ENCODE data around the gene GALNS.
"Not testable (repeated sequence)": the region's sequence is repeated elsewhere in the genome, so short reads cannot be mapped to it uniquely, and the experiment has no call there.

Gene GALNS

DNA sequence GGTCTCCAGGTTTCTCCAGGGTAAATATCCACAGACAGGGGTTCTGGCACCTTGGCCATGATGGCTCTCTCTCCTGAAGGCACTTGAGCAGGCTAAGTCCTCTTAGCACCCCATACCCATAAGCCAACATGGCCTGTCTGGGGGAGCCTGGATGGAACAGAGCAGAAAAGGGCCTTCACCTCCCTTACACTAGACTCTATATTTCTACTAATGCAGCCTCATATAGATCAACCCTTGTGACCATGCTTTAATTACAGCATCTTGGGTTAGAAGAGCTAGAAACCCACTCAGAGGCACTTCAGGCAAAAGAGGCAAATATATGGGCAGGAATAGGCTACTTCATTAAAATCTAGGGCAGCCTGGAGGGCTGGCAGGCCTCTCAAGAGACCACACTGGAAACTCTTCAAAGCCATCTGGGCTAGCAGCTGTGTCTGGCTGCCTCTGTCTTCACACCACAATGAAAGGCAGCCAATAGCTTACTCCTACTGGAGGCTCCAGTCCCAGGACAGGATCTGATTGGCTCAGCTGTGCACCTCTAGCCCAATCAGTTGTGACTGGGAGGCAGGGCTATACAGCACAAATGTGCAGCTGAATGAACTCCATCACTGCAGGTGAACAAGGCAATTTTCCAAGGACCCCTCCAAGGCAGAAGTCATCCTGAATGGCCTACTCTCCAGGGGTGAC is 57.8 kb downstream of the GALNS start:
- no peaks in the 10 kb centered on the region for H3K27me3 ChIP-seq (ENCODE audit: control insufficient read depth, insufficient read depth, low read length)
- no peak overlapping the region for H3K27ac ChIP-seq (ENCODE audit: low read depth, low read length)
- H3K9ac ChIP-seq (ENCODE audit: low read length): no peak overlapping the region
- H3K4me3 ChIP-seq (ENCODE audit: low read depth, low read length): no peak overlapping the region
- H3K4me1 ChIP-seq (ENCODE audit: control insufficient read depth, insufficient read depth, low read length): no peaks in the 10 kb centered on the region
- no peaks in the 10 kb centered on the region for H3K9me3 ChIP-seq (ENCODE audit: control insufficient read depth, insufficient read depth, low read depth, low read length)
- H3K36me3 ChIP-seq (ENCODE audit: control insufficient read depth, insufficient read depth, low read length): no peaks in the 10 kb centered on the region

DNA sequence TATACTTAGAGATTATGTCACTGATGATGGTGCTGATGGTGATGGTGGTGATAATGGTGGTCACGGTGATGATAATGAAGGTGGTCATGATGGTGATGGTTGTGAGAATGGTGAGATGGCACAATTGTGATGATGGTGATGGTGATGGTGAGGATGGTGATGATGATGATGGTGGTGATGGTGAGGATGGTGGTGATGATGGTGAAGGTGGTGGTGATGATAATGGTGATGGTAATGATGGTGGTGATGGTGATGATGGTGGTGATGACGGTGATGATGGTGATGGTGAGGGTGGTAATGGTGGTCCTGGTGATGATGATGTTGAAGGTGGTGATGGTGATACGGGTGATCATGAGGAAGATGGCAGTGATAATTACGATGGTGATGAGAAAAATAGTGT is 58.7 kb downstream of the GALNS start:
- Histone ChIP-seq H3K27me3 (ENCODE audit: control insufficient read depth, insufficient read depth, low read length) (peaks cover 4% of the 10 kb centered on the region; the same call in 1 of the 2 replicates), H3K27ac (ENCODE audit: low read depth, low read length) (no peak overlapping the region), H3K4me3 (ENCODE audit: low read depth, low read length) (no peak overlapping the region), H3K36me3 (ENCODE audit: control insufficient read depth, insufficient read depth, low read length) (no peaks in the 10 kb centered on the region), H3K9me3 (ENCODE audit: control insufficient read depth, insufficient read depth, low read depth, low read length) (no peaks in the 10 kb centered on the region), H3K9ac (ENCODE audit: low read length) (no peak overlapping the region), H3K4me1 (ENCODE audit: control insufficient read depth, insufficient read depth, low read length) (no peaks in the 10 kb centered on the region; the same call in 1 of the 2 replicates)

DNA sequence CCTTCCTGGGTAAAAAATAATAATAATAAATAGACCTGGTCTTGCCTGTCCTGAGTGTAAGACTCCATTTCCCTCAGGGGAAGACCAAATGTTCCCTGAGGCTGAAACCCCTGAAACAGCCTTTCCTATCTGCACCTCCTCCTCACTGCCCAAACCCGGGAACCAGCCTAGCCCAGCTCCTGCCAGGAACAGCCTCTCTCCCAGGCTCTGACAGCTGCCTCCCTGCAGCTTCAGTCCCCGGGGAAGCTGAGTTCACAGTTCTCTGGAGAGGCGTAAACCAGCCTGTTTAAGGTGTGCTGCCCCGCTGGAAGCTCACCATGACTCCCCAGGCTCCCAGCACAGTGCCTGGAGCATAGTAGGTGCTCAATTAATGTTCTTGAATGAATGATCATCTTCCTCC is 60.5 kb downstream of the GALNS start:
- no peaks in the 10 kb centered on the region for H3K36me3 ChIP-seq (ENCODE audit: control insufficient read depth, insufficient read depth, low read length)
- no peak overlapping the region for H3K9ac ChIP-seq (ENCODE audit: low read length)
- H3K27ac ChIP-seq (ENCODE audit: low read depth, low read length): no peak overlapping the region
- peaks cover 19% of the 10 kb centered on the region; the same call in 1 of the 2 replicates for H3K27me3 ChIP-seq (ENCODE audit: control insufficient read depth, insufficient read depth, low read length)
- peaks cover 15% of the 10 kb centered on the region for H3K4me1 ChIP-seq (ENCODE audit: control insufficient read depth, insufficient read depth, low read length)
- no peaks in the 10 kb centered on the region for H3K9me3 ChIP-seq (ENCODE audit: control insufficient read depth, insufficient read depth, low read depth, low read length)
- no peak overlapping the region for H3K4me3 ChIP-seq (ENCODE audit: low read depth, low read length)

DNA sequence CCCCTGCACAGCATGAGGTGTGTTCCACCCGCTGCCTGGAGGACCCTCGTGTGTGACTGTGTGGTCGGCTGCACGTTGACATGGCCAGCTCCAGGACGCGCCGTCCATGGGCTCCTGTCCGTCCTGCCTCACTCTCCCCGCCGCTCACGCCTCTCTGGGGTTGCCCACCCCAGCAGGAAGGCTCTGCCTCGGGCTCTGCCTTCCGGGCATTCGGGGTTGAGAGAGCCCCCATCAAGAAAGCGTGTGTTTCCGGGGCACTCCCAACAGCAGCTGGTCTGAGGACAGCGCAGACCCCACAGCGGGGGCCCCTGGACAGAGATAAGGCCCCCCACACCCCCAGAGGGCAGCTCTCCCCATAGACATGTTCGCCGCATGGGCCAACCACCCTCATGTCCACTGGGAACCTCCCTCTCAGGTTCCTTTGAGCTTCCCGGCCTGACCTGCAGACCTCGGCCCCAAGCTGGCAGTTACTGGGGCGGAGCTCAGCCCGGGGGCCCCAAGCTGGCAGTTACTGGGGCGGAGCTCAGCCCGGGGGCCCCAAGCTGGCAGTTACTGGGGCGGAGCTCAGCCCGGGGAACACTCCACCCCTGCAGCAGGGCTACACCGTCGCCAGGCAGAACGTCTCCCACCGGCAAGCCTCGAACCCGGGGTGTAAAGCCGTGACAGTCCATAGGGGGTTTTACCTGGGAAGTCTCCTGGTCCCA is 63.3 kb downstream of the GALNS start:
- Histone ChIP-seq H3K27me3 (ENCODE audit: control insufficient read depth, insufficient read depth, low read length) (peaks cover 32% of the 10 kb centered on the region; the same call in 1 of the 2 replicates), H3K9ac (ENCODE audit: low read length) (no peak overlapping the region), H3K36me3 (ENCODE audit: control insufficient read depth, insufficient read depth, low read length) (no peaks in the 10 kb centered on the region), H3K4me3 (ENCODE audit: low read depth, low read length) (no peak overlapping the region), H3K27ac (ENCODE audit: low read depth, low read length) (no peak overlapping the region), H3K9me3 (ENCODE audit: control insufficient read depth, insufficient read depth, low read depth, low read length) (no peaks in the 10 kb centered on the region), H3K4me1 (ENCODE audit: control insufficient read depth, insufficient read depth, low read length) (peaks cover 21% of the 10 kb centered on the region)

DNA sequence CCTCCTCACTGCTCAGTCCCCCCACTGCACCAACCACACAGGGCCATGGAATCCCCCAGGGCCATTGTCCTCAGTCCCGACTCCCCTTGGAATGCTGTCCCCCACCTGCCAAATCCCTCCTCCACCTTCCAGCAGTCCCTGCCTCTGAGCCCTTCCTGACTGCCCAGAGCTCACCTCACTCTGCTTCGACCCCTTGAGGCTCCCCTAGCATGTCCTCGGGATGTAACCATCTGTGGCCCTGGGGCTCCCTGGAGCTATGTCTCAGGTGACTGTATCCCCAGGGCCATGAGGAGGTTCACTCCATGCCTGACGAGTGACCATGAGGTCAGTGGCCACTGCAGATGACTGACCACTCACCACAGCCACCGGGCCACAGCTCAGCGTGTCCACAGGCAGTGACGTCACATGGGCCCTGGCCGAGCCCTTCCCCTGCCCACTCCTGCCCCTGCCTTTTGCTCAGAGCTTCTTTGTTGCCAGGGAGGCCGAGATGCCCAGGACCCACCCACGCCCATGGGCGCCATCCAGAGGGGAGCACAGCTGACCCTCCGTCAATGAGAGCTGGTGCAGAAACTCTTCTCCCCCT is 64.0 kb downstream of the GALNS start:
- H3K9me3 ChIP-seq (ENCODE audit: control insufficient read depth, insufficient read depth, low read depth, low read length): no peaks in the 10 kb centered on the region
- H3K4me3 ChIP-seq (ENCODE audit: low read depth, low read length): no peak overlapping the region
- peaks cover 38% of the 10 kb centered on the region; the same call in 1 of the 2 replicates for H3K27me3 ChIP-seq (ENCODE audit: control insufficient read depth, insufficient read depth, low read length)
- H3K4me1 ChIP-seq (ENCODE audit: control insufficient read depth, insufficient read depth, low read length): peaks cover 21% of the 10 kb centered on the region
- no peaks in the 10 kb centered on the region for H3K36me3 ChIP-seq (ENCODE audit: control insufficient read depth, insufficient read depth, low read length)
- H3K27ac ChIP-seq (ENCODE audit: low read depth, low read length): no peak overlapping the region
- no peak overlapping the region for H3K9ac ChIP-seq (ENCODE audit: low read length)

DNA sequence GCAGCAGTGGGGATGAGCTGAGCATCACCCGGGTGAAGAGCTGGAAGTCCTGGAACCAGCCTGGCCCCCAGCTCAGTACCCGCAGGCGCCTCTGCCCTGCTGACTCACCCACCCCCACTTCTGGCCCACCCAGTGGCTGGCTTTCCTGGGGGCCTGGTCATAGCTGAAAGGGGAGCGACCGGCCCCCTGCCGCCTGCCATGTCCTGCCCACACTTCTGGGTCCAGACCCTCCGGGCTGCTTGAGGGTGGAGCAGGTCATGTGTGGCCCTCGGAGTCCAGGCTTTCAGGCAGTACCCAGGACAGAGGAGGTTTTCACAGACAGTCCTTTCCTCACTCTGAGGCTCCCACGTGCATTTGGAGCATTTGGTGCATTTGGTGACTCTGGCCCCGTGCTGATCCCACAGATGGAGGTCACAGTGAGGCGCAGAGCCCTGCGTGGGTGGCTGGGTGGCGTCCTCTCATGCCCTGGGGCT is 64.6 kb downstream of the GALNS start:
- Histone ChIP-seq H3K9me3 (ENCODE audit: control insufficient read depth, insufficient read depth, low read depth, low read length) (no peaks in the 10 kb centered on the region), H3K36me3 (ENCODE audit: control insufficient read depth, insufficient read depth, low read length) (no peaks in the 10 kb centered on the region), H3K4me1 (ENCODE audit: control insufficient read depth, insufficient read depth, low read length) (peaks cover 21% of the 10 kb centered on the region), H3K27ac (ENCODE audit: low read depth, low read length) (no peak overlapping the region), H3K9ac (ENCODE audit: low read length) (no peak overlapping the region), H3K27me3 (ENCODE audit: control insufficient read depth, insufficient read depth, low read length) (peaks cover 44% of the 10 kb centered on the region; the same call in 1 of the 2 replicates), H3K4me3 (ENCODE audit: low read depth, low read length) (no peak overlapping the region)

DNA sequence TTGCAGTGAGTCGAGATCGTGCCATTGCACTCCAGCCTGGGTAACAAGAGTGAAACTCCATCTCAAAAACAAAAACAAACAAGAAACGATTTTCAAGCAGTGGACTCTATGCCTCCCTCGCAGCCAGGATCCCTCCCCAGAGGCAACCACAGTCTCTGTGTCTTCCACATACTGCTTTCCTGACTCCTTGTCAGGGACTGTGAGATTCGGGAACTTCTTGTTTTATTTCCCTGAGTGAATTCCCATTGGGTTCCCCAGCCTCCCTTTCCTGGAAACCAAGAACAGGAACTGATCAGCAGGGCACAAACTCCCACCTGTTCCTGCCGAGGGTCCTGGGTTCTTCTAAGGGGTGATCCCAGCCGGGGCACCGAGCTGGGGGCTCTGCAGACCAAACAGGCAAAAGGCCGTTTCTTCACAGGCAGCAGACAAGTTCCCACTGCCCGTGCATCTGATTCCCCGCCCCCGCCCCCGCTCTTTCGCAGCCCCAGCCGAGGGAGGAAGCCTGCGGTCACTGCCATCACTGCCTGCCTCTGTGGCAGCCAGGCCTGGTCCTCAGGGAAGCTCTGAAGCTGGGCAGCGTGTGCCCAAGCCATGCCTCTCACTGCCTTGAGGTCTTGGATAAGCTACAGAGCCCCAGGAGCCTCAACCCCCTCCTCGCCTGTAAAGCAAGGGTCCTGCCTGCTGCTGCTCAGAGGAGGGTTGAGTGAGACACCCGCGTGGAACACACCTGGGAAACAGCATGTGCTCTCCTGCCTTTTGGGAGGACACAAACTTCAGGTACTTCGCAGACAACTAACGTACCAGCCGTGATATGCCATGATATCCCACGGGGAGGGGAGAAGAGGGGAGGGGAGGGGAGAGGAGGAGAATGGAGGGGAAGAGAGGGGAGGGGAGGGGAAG is 66.2 kb downstream of the GALNS start:
- H3K9ac ChIP-seq (ENCODE audit: low read length): no peak overlapping the region
- H3K36me3 ChIP-seq (ENCODE audit: control insufficient read depth, insufficient read depth, low read length): no peaks in the 10 kb centered on the region
- H3K27me3 ChIP-seq (ENCODE audit: control insufficient read depth, insufficient read depth, low read length): peaks cover 49% of the 10 kb centered on the region
- peaks cover 21% of the 10 kb centered on the region for H3K4me1 ChIP-seq (ENCODE audit: control insufficient read depth, insufficient read depth, low read length)
- H3K4me3 ChIP-seq (ENCODE audit: low read depth, low read length): no peak overlapping the region
- no peak overlapping the region for H3K27ac ChIP-seq (ENCODE audit: low read depth, low read length)
- H3K9me3 ChIP-seq (ENCODE audit: control insufficient read depth, insufficient read depth, low read depth, low read length): no peaks in the 10 kb centered on the region

DNA sequence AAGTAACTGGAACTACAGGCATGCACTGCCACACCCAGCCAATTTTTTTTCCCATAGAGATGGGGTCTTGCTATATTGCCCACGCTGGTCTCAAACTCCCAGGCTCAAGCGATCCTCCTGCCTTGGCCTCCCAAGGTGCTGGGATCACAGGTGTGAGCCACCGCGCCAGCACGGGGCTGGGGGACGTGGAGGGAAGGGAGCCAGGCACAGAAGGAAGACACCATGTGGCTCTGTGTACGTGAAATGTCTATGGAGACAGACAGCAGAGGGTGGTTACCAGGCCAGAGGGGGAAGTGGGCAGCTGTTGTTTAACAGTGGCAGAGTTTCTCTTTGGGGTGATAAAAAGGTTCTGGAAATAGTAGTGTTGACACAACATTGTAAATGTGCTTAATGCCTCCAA is 67.2 kb downstream of the GALNS start:
- H3K27me3 ChIP-seq (ENCODE audit: control insufficient read depth, insufficient read depth, low read length): peaks cover 57% of the 10 kb centered on the region
- no peak overlapping the region for H3K27ac ChIP-seq (ENCODE audit: low read depth, low read length)
- peaks cover 21% of the 10 kb centered on the region for H3K4me1 ChIP-seq (ENCODE audit: control insufficient read depth, insufficient read depth, low read length)
- H3K9me3 ChIP-seq (ENCODE audit: control insufficient read depth, insufficient read depth, low read depth, low read length): no peaks in the 10 kb centered on the region
- no peaks in the 10 kb centered on the region for H3K36me3 ChIP-seq (ENCODE audit: control insufficient read depth, insufficient read depth, low read length)
- H3K4me3 ChIP-seq (ENCODE audit: low read depth, low read length): no peak overlapping the region
- H3K9ac ChIP-seq (ENCODE audit: low read length): no peak overlapping the region

DNA sequence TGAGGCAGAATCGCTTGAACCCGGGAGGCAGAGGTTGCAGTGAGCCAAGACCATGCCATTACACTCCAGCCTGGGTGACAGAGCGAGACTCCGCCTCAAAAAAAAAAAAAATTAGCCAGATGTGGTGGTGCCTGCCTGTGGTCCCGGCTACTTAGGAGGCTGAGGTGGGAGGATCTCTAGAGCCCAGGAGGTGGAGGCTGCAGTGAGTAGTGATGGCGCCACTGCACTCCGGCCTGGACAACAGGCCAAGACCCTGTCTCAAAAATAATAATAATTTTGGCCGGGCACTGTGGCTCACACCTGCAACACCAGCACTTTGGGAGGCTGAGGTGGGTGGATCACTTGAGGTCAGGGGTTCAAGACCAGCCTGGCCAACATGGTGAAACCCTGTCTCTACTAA is 68.0 kb downstream of the GALNS start:
- H3K9ac ChIP-seq (ENCODE audit: low read length); H3K36me3 ChIP-seq (ENCODE audit: control insufficient read depth, insufficient read depth, low read length); H3K27ac ChIP-seq (ENCODE audit: low read depth, low read length); H3K9me3 ChIP-seq (ENCODE audit: control insufficient read depth, insufficient read depth, low read depth, low read length); H3K4me3 ChIP-seq (ENCODE audit: low read depth, low read length): not testable (repeated sequence)
- Histone ChIP-seq H3K4me1 (ENCODE audit: control insufficient read depth, insufficient read depth, low read length) (peaks cover 26% of the 10 kb centered on the region), H3K27me3 (ENCODE audit: control insufficient read depth, insufficient read depth, low read length) (peaks cover 64% of the 10 kb centered on the region)

DNA sequence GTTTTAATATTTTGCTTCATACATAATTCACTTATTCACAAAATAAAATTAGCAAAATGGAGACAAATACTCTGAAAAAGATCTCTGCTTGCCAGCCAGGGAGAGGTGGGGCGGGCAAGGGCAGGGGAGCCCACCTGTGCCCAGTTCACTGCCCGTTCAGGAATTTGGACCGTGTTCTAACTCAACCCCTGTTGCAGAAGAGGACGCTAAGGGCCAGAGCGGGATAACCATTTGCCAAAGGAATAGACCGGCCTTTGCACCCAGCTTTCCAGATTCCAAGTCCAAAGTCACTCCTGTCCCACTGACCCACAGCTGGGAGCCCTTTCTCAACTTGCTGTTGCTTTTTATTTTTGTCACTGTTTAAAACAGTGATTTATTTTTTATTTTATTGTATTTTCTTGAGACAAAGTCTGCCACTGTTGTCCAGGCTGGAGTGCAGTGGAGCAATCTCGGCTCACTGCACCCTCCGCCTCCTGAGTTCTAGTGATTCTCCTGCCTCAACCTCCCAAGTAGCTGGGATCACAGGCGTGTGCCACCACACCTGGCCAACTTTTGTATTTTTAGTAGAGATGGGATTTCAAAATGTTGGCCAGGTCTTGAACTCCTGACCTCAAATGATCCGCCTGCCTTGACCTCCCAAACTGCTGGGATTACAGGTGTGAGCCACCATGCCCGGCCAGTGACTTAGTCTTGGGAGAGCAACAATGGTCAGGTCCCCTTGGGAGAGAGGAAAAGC is 69.0 kb downstream of the GALNS start:
- H3K4me1 ChIP-seq (ENCODE audit: control insufficient read depth, insufficient read depth, low read length): peaks cover 33% of the 10 kb centered on the region
- no peaks in the 10 kb centered on the region for H3K9me3 ChIP-seq (ENCODE audit: control insufficient read depth, insufficient read depth, low read depth, low read length)
- H3K4me3 ChIP-seq (ENCODE audit: low read depth, low read length): no peak overlapping the region
- H3K27me3 ChIP-seq (ENCODE audit: control insufficient read depth, insufficient read depth, low read length): peaks cover 67% of the 10 kb centered on the region
- no peak overlapping the region for H3K9ac ChIP-seq (ENCODE audit: low read length)
- no peaks in the 10 kb centered on the region for H3K36me3 ChIP-seq (ENCODE audit: control insufficient read depth, insufficient read depth, low read length)
- no peak overlapping the region for H3K27ac ChIP-seq (ENCODE audit: low read depth, low read length)

Measured in HUES6 (cell line).